Neural cell (in vitro differentiated cells): Measurements from ENCODE around the gene GPSM1. TPM values are rescaled to one million over a fixed set of nuclear protein-coding genes. Genes with fewer than 3 reads are reported as not detected.

Experiments
- H2AFZ ChIP-seq: fragments of 200-600, 300-800 bp; sonication (generic), shearing (Covaris generic); 2 replicates; pipeline ENCODE4 v1.6.0; 2014; ENCODE audit warnings: low read depth, mild to moderate bottlenecking, antibody characterized with exemption, low read length, moderate library complexity
- H3F3A ChIP-seq: fragments of 200-600 bp; shearing (Covaris generic); 2 replicates; pipeline ENCODE4 v1.6.1; 2016; ENCODE audit warnings: mild to moderate bottlenecking, moderate library complexity, mixed read lengths, antibody characterized with exemption, low read length; ENCODE audit not compliant: insufficient read depth, poor library complexity, severe bottlenecking
- H3K27ac ChIP-seq: fragments of 200-600, 300-800 bp; sonication (generic), shearing (Covaris generic); 2 replicates; pipeline ENCODE4 v1.5.1; 2014; ENCODE audit warnings: mild to moderate bottlenecking, low read length, moderate library complexity
- H3K27me3 ChIP-seq: fragments of 300-800, 200-600 bp; sonication (generic), shearing (Covaris generic); 2 replicates; pipeline ENCODE4 v1.6.0; 2014; ENCODE audit warnings: mild to moderate bottlenecking, low read depth, low read length, moderate library complexity; ENCODE audit not compliant: insufficient read depth
- H3K36me3 ChIP-seq: fragments of 300-800, 200-600 bp; sonication (generic), shearing (Covaris generic); 2 replicates; pipeline ENCODE4 v1.5.1; 2014; ENCODE audit warnings: mild to moderate bottlenecking, antibody characterized with exemption, low read length, moderate library complexity; ENCODE audit not compliant: insufficient read depth
- H3K4me2 ChIP-seq: fragments of 300-800, 200-600 bp; sonication (generic), shearing (Covaris generic); 2 replicates; pipeline ENCODE4 v1.6.0; 2014; ENCODE audit warnings: mild to moderate bottlenecking, low read length
- H3K4me3 ChIP-seq: fragments of 300-800, 200-600 bp; sonication (generic), shearing (Covaris generic); 2 replicates; pipeline ENCODE4 v1.5.1; 2014; ENCODE audit warnings: mild to moderate bottlenecking, low read length, moderate library complexity
- H3K79me2 ChIP-seq: fragments of 200-600 bp; shearing (Covaris generic); replicated peaks from 2 replicates; pipeline ENCODE4 v1.6.0; 2014; ENCODE audit warnings: mild to moderate bottlenecking, low read length, moderate library complexity; ENCODE audit not compliant: insufficient read depth
- H3K9ac ChIP-seq: fragments of 300-800, 200-600 bp; sonication (generic), shearing (Covaris generic); 2 replicates; pipeline ENCODE4 v1.6.1; 2016; ENCODE audit warnings: mild to moderate bottlenecking, low read length, mixed read lengths
- H3K9me2 ChIP-seq: fragments of 200-600 bp; shearing (Covaris generic); 2 replicates; pipeline ENCODE4 v1.6.1; 2016; ENCODE audit warnings: mild to moderate bottlenecking, low read length, mixed read lengths; ENCODE audit not compliant: insufficient read depth
- H3K9me3 ChIP-seq: fragments of 200-600, 300-800 bp; sonication (generic), shearing (Covaris generic); 2 replicates; pipeline ENCODE4 v1.6.1; 2016; ENCODE audit warnings: mild to moderate bottlenecking, mixed run types, low read length, moderate library complexity, mixed read lengths
- H4K20me1 ChIP-seq: fragments of 200-600 bp; shearing (Covaris generic); 2 replicates; pipeline ENCODE4 v1.6.1; 2016; ENCODE audit warnings: mild to moderate bottlenecking, mixed run types; ENCODE audit not compliant: insufficient read depth
- CTCF ChIP-seq: fragments of 450-650 bp; IDR thresholded peaks from 2 replicates; pipeline ENCODE4 v1.5.1; 2014; ENCODE audit warnings: antibody characterized with exemption, mild to moderate bottlenecking, moderate library complexity; ENCODE audit not compliant: poor library complexity, severe bottlenecking
- EZH2 ChIP-seq: fragments of 200-600, 300-800 bp; shearing (Covaris generic), sonication (generic); IDR thresholded peaks from 2 replicates; pipeline ENCODE4 v1.6.1; 2014; ENCODE audit warnings: antibody characterized with exemption, low read length, borderline replicate concordance, mild to moderate bottlenecking; ENCODE audit not compliant: insufficient read depth, poor library complexity, severe bottlenecking
- MXI1 ChIP-seq: fragments of 450-650 bp; conservative IDR thresholded peaks from 2 replicates; pipeline ENCODE4 v1.6.1; 2014; ENCODE audit warnings: antibody characterized with exemption, mild to moderate bottlenecking; ENCODE audit not compliant: poor library complexity, severe bottlenecking
- RAD21 ChIP-seq: fragments of 450-650 bp; conservative IDR thresholded peaks from 2 replicates; pipeline ENCODE4 v1.6.1; 2014; ENCODE audit warnings: antibody characterized with exemption, mild to moderate bottlenecking, moderate library complexity
- REST ChIP-seq: IDR thresholded peaks from 2 replicates; pipeline ENCODE4 v1.6.1; 2012; ENCODE audit warnings: borderline replicate concordance
- TAF1 ChIP-seq: IDR thresholded peaks from 2 replicates; pipeline ENCODE4 v1.6.1; 2012; ENCODE audit warnings: low read depth
- polyA plus RNA-seq: library from polyadenylated mRNA; depleted of rRNA; stranded (reverse); fragments of >200 nt; gene quantifications from 2 replicates; pipeline ENCODE4 v1.2.3, GENCODE V29; 2014

Gene GPSM1
- polyA plus RNA-seq, 1 donor from 2014 or later = 117 TPM

DNA sequence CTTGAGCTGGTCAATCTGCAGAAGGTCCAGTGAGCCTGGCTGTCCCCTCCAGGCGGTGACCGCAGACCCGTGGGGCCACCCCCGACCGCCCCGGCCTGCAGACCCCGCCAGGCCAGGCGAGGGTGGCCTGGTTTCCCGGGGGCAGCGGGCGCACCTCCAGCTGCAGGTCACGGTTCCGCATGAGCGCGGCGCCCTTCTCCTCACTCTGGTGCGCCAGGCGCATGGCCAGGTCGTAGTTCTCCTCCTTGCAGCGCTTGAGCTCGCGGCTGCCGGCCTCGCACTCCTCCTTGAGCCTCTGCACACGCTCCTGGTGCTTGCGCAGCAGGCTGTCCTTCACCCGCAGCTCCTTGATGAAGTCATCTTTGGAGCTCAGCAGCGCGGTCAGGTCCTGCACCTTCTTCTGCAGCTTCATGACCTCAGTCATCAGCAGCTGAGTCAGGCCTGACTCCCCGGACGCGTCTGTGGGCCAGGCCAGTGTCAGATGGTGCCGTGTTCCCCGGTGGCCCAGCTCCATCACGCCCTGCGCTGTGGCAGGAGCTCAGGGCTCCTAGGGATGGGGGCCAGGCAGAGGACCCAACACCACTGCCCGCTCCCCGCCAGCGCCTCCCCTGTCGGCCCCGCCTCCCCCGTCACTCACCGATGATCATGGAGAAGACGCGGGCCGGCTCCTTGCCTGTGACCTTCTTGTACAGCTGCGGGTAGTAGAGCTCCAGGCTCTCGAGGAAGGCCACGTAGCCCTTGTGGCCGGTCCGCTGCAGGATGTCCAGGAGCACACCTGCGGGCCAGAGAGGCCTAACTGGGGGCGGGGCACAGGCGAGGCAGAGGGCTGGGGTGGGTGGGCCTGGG lies 43.6 kb downstream of the GPSM1 start:
- Histone ChIP-seq H4K20me1 (no peaks in the 10 kb centered on the region), H3K9ac (no peak overlapping the region), H3F3A (no peaks in the 10 kb centered on the region), H3K36me3 (no peaks in the 10 kb centered on the region), H3K27ac (no peak overlapping the region), H2AFZ (no peak overlapping the region), H3K9me2 (no peaks in the 10 kb centered on the region), H3K9me3 (no peaks in the 10 kb centered on the region), H3K79me2 (no peaks in the 10 kb centered on the region), H3K27me3 (no peaks in the 10 kb centered on the region), H3K4me2 (no peak overlapping the region), H3K4me3 (no peak overlapping the region)
- TF ChIP-seq CTCF = no peak

DNA sequence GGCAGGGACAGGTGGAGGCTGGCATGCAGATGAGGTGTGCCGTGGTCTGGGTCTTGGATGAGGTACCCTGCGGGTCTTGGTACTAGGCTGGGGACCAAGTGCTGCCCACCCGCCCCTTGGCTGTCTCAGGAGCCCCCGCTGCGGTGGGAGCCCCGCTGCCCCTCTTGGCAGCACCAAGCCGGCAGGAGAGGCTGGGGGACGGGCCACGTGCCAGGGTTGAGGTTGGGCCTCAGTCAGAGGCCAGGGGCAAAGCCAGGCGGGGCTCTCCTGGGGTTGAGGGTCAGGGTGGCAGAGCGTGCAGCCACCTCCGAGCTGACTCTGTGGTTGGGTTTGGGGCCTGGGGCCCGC lies 44.2 kb downstream of the GPSM1 start:
- H3K27ac ChIP-seq = no peak overlapping the region
- no peaks in the 10 kb centered on the region for H4K20me1 ChIP-seq
- H2AFZ ChIP-seq = no peak overlapping the region
- H3K9me3 ChIP-seq = no peaks in the 10 kb centered on the region
- no peaks in the 10 kb centered on the region for H3K27me3 ChIP-seq
- no peaks in the 10 kb centered on the region for H3F3A ChIP-seq
- no peak overlapping the region for H3K9ac ChIP-seq
- H3K4me3 ChIP-seq = no peak overlapping the region
- H3K4me2 ChIP-seq = no peak overlapping the region
- H3K36me3 ChIP-seq = no peaks in the 10 kb centered on the region
- TF ChIP-seq EZH2 (no peak), REST (no peak), RAD21 (no peak), TAF1 (no peak), MXI1 (no peak), CTCF (no peak)
- H3K79me2 ChIP-seq = no peaks in the 10 kb centered on the region
- H3K9me2 ChIP-seq = no peaks in the 10 kb centered on the region
